Testis (tissue), 3 donors: ENCODE measurements around the gene SLC4A5. TPM values are rescaled to one million over a fixed set of nuclear protein-coding genes. Genes with fewer than 3 reads are reported as not detected.

Source experiments
- DNase-seq: peaks from one replicate; pipeline ENCODE4 v3.0.0-alpha.2; 2019
- H3K27ac ChIP-seq, 2 donors: fragments of 200-600 bp; sonication (generic); one replicate each; pipeline ENCODE4 v1.5.1; 2019
- H3K27me3 ChIP-seq: fragments of 200-600 bp; sonication (generic); one replicate; pipeline ENCODE4 v1.5.1; 2019
- H3K36me3 ChIP-seq: fragments of 200-600 bp; sonication (generic); one replicate; pipeline ENCODE4 v1.5.1; 2017; ENCODE audit warnings: low read depth; ENCODE audit errors: missing control alignments
- H3K4me1 ChIP-seq: fragments of 200-600 bp; sonication (generic); one replicate; pipeline ENCODE4 v1.5.1; 2019
- H3K4me3 ChIP-seq, 2 donors: fragments of 200-600 bp; sonication (generic); one replicate each; pipeline ENCODE4 v1.5.1; 2017 to 2019
- H3K9me3 ChIP-seq: fragments of 200-600 bp; sonication (generic); one replicate; pipeline ENCODE4 v1.5.1; 2017
- POLR2A ChIP-seq: fragments of 450-650 bp; IDR thresholded peaks from one replicate; pipeline ENCODE4 v1.6.1; 2017; ENCODE audit warnings: antibody characterized with exemption, mild to moderate bottlenecking, moderate library complexity
- WGBS, 2 donors: methylation state at CpG; one replicate each; pipeline ENCODE4 v1.1.5; 2018; 5-methylcytosine and 5-hydroxymethylcytosine counted together
- intact Hi-C: fragments of 100-400 bp; cut with DNase I; formaldehyde crosslinking; loops from one replicate; pipeline ENCODE4 v1.15.1; 2023; ENCODE audit warnings: low total_unique reads
- polyA plus RNA-seq: library from polyadenylated mRNA; stranded (reverse); fragments of 350-450 nt; fragmentation: Illumina TruSeq; extraction: RNeasy Lipid Tissue Mini Kit (QIAGEN cat#74804); gene quantifications from one replicate; pipeline ENCODE4 v1.2.3, GENCODE V29; 2014; ENCODE audit warnings: low read depth, low replicate concordance; ENCODE audit not compliant: insufficient read depth
- total RNA-seq, 2 donors: library from RNA; depleted of rRNA; stranded (reverse); fragments of >200 nt; gene quantifications; one replicate each; pipeline ENCODE4 v1.2.3, GENCODE V29; 2016
- TF ChIP-seq, protein P1 (sequence below), 3 experiments: fragments of 450-650 bp in 2 of 3; fragments of 200-600 bp in 1 of 3; sonication (generic) in 1 of 3; IDR thresholded peaks; one replicate each; pipeline ENCODE4 v1.5.1; 2016 to 2019; ENCODE audit warnings: antibody characterized with exemption in 3 of 3, mild to moderate bottlenecking in 2 of 3, moderate library complexity in 1 of 3

SLC4A5 gene
- total and polyA plus RNA-seq, 3 donors from 2014 or later, result 40.3 to 188 (median 113) TPM

GRCh38 chr2:74314107-74314506 is 29.1 kb downstream of the SLC4A5 start:
- no peak for TF ChIP-seq POLR2A
- WGBS, 2 donors, result 81 to 90% methylated on average over 5 of the region's 5 CpGs
- intact Hi-C loops, result no loop called here
- H3K27me3 ChIP-seq, result no peaks in the 10 kb centered on the region
- H3K27ac ChIP-seq, result no peak overlapping the region
- no peaks in the 10 kb centered on the region for H3K9me3 ChIP-seq
- DNase-seq, result no peak
- no peak overlapping the region for H3K4me3 ChIP-seq
- H3K4me1 ChIP-seq, result no peaks in the 10 kb centered on the region
- no peaks in the 10 kb centered on the region for H3K36me3 ChIP-seq

DNA sequence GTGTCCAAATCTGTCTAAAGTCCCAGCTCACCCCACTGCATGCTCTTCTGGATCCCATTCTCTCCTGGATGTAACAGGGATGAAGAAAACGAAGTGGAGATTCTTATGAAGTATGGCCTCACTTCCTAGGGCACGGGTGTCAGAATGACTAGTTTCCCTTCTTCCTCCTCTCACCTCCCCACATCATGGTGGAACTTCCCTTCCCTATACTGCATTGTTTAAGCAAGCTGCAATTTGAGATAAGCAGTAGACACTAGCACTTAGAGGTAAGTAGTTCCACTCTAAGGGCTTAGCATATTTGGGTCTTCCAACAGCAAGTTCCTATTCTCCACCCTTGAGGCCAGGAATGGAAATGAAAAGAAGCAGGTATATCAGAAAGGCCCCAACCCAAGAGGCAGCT is 29.7 kb downstream of the SLC4A5 start:
- no peak overlapping the region for H3K27ac ChIP-seq
- H3K36me3 ChIP-seq, result no peaks in the 10 kb centered on the region
- no peak overlapping the region for H3K4me3 ChIP-seq
- no peak for DNase-seq
- 86 to 91% methylated on average over 2 of the region's 2 CpGs for WGBS, 2 donors
- H3K27me3 ChIP-seq, result no peaks in the 10 kb centered on the region
- H3K4me1 ChIP-seq, result no peaks in the 10 kb centered on the region
- no peak for TF ChIP-seq POLR2A
- TF ChIP-seq, protein P1, sequence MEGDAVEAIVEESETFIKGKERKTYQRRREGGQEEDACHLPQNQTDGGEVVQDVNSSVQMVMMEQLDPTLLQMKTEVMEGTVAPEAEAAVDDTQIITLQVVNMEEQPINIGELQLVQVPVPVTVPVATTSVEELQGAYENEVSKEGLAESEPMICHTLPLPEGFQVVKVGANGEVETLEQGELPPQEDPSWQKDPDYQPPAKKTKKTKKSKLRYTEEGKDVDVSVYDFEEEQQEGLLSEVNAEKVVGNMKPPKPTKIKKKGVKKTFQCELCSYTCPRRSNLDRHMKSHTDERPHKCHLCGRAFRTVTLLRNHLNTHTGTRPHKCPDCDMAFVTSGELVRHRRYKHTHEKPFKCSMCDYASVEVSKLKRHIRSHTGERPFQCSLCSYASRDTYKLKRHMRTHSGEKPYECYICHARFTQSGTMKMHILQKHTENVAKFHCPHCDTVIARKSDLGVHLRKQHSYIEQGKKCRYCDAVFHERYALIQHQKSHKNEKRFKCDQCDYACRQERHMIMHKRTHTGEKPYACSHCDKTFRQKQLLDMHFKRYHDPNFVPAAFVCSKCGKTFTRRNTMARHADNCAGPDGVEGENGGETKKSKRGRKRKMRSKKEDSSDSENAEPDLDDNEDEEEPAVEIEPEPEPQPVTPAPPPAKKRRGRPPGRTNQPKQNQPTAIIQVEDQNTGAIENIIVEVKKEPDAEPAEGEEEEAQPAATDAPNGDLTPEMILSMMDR (IDR thresholded peaks at IDR 0.05), result no peak
- intact Hi-C loops, result no loop called here
- H3K9me3 ChIP-seq, result no peaks in the 10 kb centered on the region

DNA sequence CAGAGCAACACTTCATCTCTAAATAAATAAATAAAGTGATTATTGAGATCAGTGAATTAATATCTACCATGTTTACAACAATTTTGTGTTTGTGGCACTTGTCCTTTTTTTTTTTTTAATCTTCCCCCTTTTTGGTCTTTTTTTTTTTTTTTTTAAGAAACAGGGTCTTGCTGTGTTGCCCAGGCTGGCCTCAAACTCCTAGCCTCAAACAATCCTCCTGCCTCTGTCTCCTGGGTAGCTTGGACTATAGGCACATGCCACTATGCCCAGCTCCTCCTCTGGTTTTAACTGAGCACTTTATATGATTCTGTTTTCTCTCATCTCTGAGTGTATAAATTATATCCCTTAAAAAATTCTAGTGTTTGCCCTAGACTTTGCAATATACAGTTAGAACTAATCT is 30.3 kb downstream of the SLC4A5 start:
- H3K27me3 ChIP-seq, result no peaks in the 10 kb centered on the region
- no peaks in the 10 kb centered on the region for H3K36me3 ChIP-seq
- no peak overlapping the region for H3K4me3 ChIP-seq
- H3K27ac ChIP-seq, result no peak overlapping the region
- no peak for DNase-seq
- no peaks in the 10 kb centered on the region for H3K9me3 ChIP-seq
- no peaks in the 10 kb centered on the region for H3K4me1 ChIP-seq
- intact Hi-C loops, result no loop called here
- no peak for TF ChIP-seq POLR2A
- TF ChIP-seq, protein P1 (IDR thresholded peaks at IDR 0.05), result no peak

DNA sequence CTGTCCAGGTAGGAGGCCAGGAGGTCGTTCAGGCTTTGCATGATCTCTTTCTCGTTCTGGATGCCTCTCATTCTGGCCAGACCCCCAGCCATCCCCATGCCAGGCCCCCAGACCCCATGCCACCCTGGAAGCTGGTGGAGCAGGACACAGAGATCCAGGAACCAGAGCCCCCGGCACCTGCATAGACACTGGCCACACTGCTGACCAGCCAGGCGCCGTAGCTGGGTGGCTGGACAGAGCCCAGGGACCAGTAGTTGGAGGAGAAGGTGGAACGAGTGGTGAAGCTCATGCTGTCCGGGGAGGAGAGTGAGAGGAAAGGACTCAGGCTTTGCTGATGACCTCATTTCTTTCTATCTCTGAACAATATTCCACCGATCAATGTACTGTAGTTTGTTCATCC is 35.5 kb downstream of the SLC4A5 start:
- H3K4me1 ChIP-seq, result no peaks in the 10 kb centered on the region
- no peaks in the 10 kb centered on the region for H3K36me3 ChIP-seq
- 94 to 95% methylated on average over 8 of the region's 8 CpGs for WGBS, 2 donors
- intact Hi-C loops, result no loop called here
- no peak for DNase-seq
- H3K4me3 ChIP-seq, result no peak overlapping the region
- H3K27ac ChIP-seq, result no peak overlapping the region
- H3K9me3 ChIP-seq, result no peaks in the 10 kb centered on the region
- TF ChIP-seq, protein P1 (IDR thresholded peaks at IDR 0.05), result no peak
- TF ChIP-seq POLR2A, result no peak
- no peaks in the 10 kb centered on the region for H3K27me3 ChIP-seq

DNA sequence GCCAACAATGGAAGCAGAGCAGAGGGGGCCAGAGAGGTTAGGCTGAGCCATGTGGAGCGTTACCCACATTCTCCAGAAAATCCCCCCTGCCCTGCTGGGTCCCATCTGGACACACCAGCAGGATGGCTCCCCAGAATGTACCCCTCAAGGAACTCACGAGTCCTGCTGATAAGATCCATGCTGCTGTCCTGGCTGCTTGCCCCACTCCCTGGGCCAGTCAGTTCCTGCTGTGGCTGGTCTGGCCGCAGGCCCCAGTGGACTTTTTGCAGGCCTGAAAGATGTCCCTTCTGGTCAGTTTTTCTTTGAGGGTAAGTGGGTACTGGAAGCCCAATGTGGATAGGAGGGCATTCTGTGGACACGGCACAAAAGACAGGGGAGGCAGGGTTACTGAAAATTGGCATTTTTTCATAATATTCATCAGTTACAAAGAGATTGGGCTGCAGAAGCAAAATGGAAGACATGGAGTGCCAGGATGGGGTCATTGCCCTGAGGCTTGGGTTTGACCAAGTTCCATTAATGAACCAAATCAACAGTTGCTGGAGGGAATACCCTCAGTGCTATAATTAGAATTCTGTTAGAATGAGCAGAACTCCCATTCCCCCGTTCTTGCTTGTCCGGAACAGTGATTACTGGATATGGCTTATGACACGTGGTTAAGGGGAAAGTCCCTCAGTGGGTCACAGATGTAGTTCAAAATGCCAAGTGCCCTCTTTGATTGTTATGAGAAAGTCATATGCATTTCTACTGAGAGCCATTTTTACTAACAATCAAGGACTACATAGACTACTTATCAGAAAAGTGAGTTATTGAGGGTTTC is 38.7 kb downstream of the SLC4A5 start:
- no peaks in the 10 kb centered on the region for H3K27me3 ChIP-seq
- no peak overlapping the region for H3K4me3 ChIP-seq
- no peaks in the 10 kb centered on the region for H3K4me1 ChIP-seq
- intact Hi-C loops, result no loop called here
- no peak for DNase-seq
- no peaks in the 10 kb centered on the region for H3K36me3 ChIP-seq
- WGBS, 2 donors, result 72 to 73% methylated on average over 7 of the region's 7 CpGs
- TF ChIP-seq POLR2A, result no peak
- TF ChIP-seq, protein P1 (IDR thresholded peaks at IDR 0.05), result no peak
- H3K27ac ChIP-seq, result no peak overlapping the region
- no peaks in the 10 kb centered on the region for H3K9me3 ChIP-seq
